Stimulated activated CD4-positive, alpha-beta T cell treated with anti-CD3 and anti-CD28 coated beads, Interleukin-12 subunit alpha, Interleukin-12 subunit beta, amount 100 ng/mL, for 48 hours (primary cell): ENCODE results near the gene ZC3H15.
"Not testable (repeated sequence)": the region's sequence is repeated elsewhere in the genome, so short reads cannot be mapped to it uniquely, and the experiment has no call there.

Experiments used
- DNase-seq, 3 donors: peaks; one replicate each; pipeline ENCODE4 v3.0.0-alpha.2; 2020; ENCODE audit warnings: low read depth in 2 of 3, low spot score in 1 of 3

The ZC3H15 gene

DNA sequence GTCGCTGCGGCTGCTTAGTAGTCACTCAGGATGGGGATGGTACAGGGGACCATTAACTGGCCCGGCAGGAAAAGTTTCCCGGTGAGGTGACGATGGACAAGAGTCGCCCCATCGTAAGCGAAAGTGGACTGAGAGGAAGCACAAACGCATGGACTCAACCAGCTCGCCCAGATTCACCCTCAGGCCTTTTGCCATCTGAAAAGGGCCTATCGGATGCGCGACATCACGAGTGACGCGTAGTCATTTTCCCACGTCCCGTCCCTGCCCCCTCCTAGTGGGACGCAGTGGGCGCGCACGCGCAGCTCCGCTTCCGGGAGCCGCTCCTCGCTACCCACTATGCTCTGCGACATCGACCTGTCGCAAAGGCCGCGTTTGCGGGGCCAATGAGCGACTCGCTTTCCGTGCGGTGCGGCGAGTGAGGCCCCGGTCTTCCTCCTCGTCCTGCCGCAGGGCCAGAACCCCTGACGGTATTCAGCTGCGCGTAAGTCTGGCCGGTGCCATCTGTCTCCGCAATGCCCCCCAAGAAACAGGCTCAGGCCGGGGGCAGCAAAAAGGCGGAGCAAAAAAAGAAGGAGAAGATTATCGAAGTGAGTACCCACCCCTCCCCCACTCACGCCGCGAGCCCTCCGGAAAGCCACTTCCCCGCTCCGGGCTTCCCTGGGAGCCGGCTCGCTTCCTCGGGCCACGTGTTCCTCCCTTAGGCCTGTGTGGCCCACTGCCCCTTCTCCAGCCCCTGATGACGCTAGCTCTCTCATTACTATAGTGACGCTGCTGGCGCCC is at the start of gene ZC3H15:
TSS of gene ZC3H15 (plus strand) at position 390 of the 780 bp plus-strand sequence. CDS start at position 513, 123 bp downstream.
- peak; percentile 89 to 95 (median 94) for DNase-seq

- no peak for DNase-seq
These were observed 48.3 kb upstream of the ZC3H15 start for GRCh38 chr2:186437719-186438118.

DNA sequence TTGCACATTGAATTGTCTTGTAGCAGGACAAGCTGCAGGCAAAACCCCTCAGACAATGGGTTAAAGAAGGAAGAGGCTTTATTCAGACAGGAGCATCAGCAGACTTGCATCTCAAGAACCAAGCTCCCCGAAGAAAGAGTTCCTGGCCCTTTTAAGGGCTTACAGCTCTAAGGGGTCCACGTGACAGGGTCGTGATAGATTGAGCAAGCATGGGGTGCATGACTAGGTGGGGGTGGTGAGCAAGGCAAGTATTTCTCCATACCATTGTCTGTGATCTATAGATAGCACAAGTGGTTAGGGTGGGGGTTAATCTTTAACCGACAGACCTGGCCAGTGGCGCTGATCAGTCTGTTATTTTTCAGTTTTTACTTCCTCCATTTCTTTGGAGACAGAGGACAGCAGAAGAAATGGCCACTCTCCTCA is 46.4 kb upstream of the ZC3H15 start:
- DNase-seq: not testable (repeated sequence)

GRCh38 chr2:186440506-186440905 is 45.6 kb upstream of the ZC3H15 start:
- no peak for DNase-seq

GRCh38 chr2:186442885-186443284 is 43.2 kb upstream of the ZC3H15 start:
- DNase-seq: no peak

DNA sequence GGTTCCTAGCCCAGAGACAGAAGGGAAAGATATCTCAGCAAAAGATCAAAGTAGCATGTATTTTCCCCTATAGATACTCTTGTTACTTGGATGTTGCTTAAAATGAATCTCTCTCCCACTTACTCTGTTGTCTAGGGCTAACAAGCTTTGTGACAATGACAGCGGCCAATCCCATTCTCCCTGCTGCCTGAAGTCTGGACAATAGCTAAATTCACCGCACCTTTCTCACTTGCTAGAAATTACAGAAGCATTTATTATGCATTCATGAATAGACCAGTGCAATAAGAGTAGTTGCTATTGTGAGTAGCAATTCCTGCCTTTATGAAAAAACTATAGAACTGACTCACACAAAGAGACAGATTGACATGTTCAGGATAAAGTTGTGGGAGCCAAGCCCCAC is 42.2 kb upstream of the ZC3H15 start:
- DNase-seq: no peak

GRCh38 chr2:186445506-186445905 is 40.6 kb upstream of the ZC3H15 start:
- no peak for DNase-seq

DNA sequence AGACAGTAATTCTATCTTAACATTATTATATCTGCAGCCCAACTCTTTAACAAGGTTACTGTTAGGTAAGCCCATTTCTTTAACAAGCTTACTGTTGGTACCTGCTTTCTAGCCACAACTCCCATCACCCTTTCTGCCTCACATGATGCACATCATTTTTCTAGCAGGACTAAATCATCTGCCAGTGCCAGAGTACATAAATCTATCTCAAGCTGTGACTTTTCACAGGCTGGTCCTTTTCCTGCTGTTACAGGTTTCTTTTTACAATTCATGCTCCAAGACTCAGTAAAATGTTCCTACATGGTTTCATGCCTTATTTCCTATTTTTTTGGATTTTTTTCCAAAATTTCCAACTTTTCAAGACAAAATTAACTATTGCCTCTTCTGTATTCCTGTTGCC is 30.4 kb upstream of the ZC3H15 start:
- no peak for DNase-seq

DNA sequence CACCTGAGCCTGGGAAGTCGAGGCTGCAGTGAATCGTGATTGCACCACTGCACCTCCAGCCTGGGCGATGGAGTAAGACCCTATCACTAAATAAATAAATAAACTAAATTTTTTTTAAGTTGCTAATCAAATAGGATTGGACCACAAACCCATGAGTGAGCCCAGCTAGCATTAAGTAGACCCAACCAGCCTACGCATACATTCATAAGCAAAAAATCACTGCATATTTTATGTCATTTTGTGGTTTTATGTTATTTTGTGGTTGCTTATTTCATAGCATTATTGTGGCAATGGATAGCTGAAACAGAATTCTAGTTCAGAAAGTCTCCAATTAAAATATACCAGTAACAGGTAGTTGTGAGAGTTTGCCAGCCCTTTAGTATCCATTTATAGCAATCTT is 29.1 kb upstream of the ZC3H15 start:
- DNase-seq: no peak

DNA sequence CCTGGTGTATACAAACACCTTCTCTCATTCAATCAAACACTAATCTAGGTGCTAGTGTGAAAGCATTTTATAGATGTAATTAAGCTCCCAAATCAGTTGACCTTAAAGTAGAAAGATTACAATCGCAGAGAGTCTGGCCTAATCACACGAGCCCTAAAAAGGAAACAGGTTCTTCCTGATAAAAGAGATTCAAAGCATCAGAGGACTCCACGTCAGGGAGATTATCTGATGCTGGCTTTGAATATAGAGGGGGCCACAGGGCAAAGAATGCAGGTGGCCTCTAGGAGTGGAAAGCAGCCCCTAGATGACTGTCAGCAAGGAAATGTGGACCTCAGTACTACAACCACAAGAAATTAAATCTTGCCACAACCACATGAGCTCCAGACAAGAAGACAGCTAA is 28.2 kb upstream of the ZC3H15 start:
- no peak for DNase-seq

- DNase-seq: no peak
These were observed 27.1 kb upstream of the ZC3H15 start for GRCh38 chr2:186459009-186459408.

DNA sequence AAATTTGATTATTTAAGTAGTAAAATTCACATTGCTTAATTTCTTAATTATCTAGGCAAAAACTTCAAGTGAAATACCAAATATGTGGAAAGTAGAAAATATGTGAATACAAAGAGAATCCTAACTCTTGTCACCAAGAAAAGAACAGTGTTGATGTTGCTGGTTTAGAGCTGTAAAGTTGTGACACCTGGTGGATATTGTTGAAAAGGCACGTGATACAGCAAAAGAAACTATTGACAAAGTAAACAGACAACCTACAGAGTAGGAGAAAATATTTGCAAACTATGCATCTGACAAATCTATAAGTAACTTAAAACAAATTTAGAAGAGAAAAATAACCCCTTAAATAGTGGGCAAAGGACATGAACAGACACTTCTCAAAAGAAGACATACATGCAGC is 25.6 kb upstream of the ZC3H15 start:
- no peak for DNase-seq

DNA sequence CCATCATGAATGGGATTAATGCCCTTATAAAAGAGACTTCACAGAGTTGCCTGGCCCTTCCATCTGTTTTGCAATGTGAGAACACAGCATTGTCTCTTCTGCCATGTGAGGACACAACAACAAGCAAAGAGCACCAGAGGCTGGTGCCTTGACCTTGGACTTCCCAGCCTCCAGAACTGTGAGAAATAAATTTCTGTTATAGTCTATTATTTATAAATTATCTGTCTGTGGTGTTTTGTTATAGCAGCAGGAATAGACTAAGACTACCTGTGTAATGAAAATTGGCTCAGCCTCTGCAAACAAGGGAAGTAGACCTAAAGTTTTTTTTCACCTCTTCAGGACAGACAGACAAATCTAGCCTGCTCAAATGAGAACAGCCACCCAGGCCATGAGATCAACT is 19.3 kb upstream of the ZC3H15 start:
- no peak for DNase-seq

- DNase-seq: no peak
These were observed 18.6 kb upstream of the ZC3H15 start for GRCh38 chr2:186467421-186467820.

GRCh38 chr2:186472722-186473493 is 13.2 kb upstream of the ZC3H15 start:
- not testable (repeated sequence) for DNase-seq

DNA sequence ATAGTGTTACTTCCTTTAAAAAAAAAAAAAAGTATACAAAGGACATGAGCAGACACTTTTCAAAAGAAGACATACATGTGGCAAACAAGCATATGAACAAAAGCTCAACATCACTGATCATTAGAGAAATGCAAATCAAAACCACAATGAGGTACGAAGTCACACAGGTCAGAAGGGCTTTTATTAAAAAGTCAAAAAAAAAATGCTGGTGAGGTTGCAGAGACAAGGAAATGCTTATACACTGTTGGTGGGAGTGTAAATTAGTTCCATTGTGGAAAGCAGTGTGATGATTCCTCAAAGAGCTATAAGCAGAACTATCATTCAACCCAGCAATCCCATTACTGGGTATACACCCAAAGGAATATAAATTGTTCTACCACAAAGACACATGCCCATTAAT is 11.8 kb upstream of the ZC3H15 start:
- not testable (repeated sequence) for DNase-seq

GRCh38 chr2:186477790-186478189 is 8.3 kb upstream of the ZC3H15 start:
- no peak for DNase-seq

DNA sequence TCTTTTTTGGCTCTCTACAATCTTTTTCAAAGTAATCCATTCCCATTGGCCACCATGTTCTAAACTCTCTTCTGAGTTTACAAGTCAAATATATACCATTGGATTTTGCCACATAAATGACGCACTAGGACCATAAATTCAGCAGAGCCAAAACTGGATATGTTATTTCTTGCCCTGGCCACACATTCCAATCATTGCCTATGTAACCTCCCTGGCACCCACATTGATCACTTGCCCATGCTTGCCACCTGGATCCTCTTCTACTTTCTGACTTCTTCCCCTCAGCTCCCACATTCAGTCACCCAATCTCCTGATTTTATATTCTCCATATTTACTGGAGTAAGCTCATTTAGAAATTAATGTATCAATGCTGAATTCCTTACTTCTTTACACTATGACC is 5.1 kb upstream of the ZC3H15 start:
- no peak for DNase-seq

GRCh38 chr2:186484062-186484735 is 1.9 kb upstream of the ZC3H15 start:
- DNase-seq: no peak

DNA sequence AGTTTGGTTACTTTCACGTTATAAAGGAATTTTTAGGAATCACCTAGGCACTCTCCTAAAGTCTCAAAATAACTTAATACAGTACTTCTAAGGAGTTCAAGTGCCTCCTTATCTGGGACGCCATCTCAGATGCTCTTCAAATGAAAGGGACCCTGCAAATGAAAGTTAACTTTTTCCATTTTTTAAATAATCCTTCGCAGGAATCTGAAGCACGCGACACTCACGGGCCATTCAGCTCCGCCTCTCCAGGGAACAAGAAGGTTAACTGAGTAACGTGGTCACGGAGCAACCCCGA is 537 bp upstream of the ZC3H15 start:
- DNase-seq: no peak

DNA sequence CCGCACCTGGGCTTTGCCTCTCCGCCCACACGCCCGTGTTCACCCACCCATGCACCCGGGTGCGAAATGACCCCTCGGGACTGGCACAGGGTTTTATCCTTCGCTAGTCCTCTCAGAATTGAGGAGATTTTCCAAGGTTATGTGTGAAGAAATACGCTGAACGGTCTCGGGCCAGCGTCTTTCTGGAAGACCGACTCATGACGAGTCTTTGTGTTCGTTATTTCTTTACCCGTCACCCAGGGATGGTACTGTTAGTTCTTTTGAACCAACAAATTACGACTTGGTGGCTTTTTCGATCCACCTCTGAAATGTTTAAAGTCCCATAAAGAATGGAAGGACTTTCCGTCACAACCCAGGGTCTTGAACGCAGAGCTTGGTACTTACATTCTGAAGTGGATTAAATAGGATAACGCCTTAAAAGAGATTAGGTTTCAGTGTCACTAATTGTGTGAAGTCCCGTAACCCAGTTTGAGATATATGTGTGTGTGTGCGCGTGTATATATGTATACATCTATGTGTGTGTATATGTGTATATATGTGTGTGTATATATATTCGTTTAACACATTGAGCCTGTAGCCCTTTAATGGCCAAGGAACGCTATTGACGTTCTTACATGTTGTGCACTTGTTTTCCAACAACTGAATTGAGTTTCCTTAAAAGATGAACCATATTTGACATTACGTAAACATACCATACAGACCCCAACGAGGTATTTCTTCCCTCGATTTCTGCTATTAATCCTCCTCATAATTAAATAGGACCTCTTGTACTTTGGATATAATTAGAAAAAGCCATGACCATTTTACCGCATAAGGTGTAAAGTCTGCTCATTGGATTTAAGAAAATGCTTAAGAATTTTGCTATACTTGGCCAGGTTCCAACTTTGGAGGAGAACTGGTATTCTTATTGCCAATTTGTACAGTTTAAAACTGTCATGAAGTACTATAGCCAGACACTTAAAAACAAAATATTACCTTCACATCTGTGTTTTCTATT is 889 bp downstream of the ZC3H15 start:
- DNase-seq: peak in 1 of 3 donors; percentile 5
